ENCODE results near the gene CCDC69. TPM values are rescaled to one million over a fixed set of nuclear protein-coding genes. Genes with fewer than 3 reads are reported as not detected.

CCDC69 gene
- total and polyA plus RNA-seq, 10 of the 15 experiments (the other 5 are each of a cell fraction or from before 2014, with no cell fraction given), result 13.5 to 106 (median 70.1) TPM

GRCh38 chr5:151243564-151243963 lies 19.7 kb upstream of the CCDC69 start:
- ATAC-seq (0 out of 3 replicates have a peak, but pooled peaks have one; percentile 9), FAIRE-seq (no peak), DNase-seq (ENCODE audit: low read depth, low spot score) (no peak)
- no peak overlapping the region for H3K4me3 ChIP-seq
- BruUV-seq (replicated peaks), result no TSS peak
- H3K27ac ChIP-seq (ENCODE audit: control insufficient read depth, insufficient read depth), result no peak overlapping the region
- in situ Hi-C loops (cut with MboI) (no loop called here), intact Hi-C loops (cut with micrococcal nuclease; ENCODE audit: unreplicated experiment) (no loop called here)
- H3K36me3 ChIP-seq (ENCODE audit: control insufficient read depth in 2 of 2, insufficient read depth in 2 of 2, low read length in 1 of 2), result no peaks in the 10 kb centered on the region
- no peak overlapping the region for H3K4me2 ChIP-seq (ENCODE audit: control insufficient read depth, insufficient read depth)
- ChIA-PET POLR2A (interaction anchor here (0.5 to 4.1 kb wide), 2 partner anchors 9 to 19 kb away, joined by 5 to 59 read pairs; partner anchors contain the start of gene GM2A), RAD21 (ENCODE audit: unreplicated experiment) (interaction anchor here (7.0 kb wide), 1 partner anchor 9 kb away, joined by 81 read pairs; the partner anchor contains the start of gene GM2A), CTCF (interaction anchor here (4.1 kb wide), 1 partner anchor 117 kb away, joined by 28 read pairs; no protein-coding TSS in a partner anchor), SMC1A (ENCODE audit: uncharacterized antibody, unreplicated experiment) (interaction anchor here (0.6 to 11.1 kb wide), 2 partner anchors 9 to 24 kb away, joined by 3 to 325 read pairs; partner anchors contain the start of genes CCDC69 and GM2A)
- no peaks in the 10 kb centered on the region; the same call in 1 of the 3 replicates for H3K9me3 ChIP-seq (replicated peaks; ENCODE audit: control insufficient read depth, insufficient read depth, low read length)
- WGBS (ENCODE audit: insufficient coverage, insufficient replicate concordance, low lambda C conversion rate, missing lambda C conversion rate), result 12% methylated on average over 4 of the region's 4 CpGs
- H4K20me1 ChIP-seq (ENCODE audit: control insufficient read depth, insufficient read depth), result no peaks in the 10 kb centered on the region
- no peak overlapping the region for H2AFZ ChIP-seq (ENCODE audit: control insufficient read depth, low read depth, low read length)
- no peaks in the 10 kb centered on the region for H3K79me2 ChIP-seq (ENCODE audit: control insufficient read depth, insufficient read depth, low read length)
- H3K27me3 ChIP-seq (replicated peaks in 1 of 2; ENCODE audit: control insufficient read depth in 2 of 2, insufficient read depth in 2 of 2, low read length in 1 of 2), result no peaks in the 10 kb centered on the region
- TF ChIP-seq KLF5 (IDR thresholded peaks at IDR 0.05; ENCODE audit: partially characterized antibody) (no peak), SMC3 (IDR thresholded peaks at IDR 0.05; ENCODE audit: borderline replicate concordance, low read length) (no peak), YBX1 (IDR thresholded peaks at IDR 0.05) (no peak), FOS (IDR thresholded peaks at IDR 0.05; ENCODE audit: borderline replicate concordance, extremely low read depth, insufficient read length) (no peak), SIX5 (IDR thresholded peaks at IDR 0.05; ENCODE audit: low read depth, low read length, severe bottlenecking) (no peak), NFYB (IDR thresholded peaks at IDR 0.05; ENCODE audit: insufficient read depth, low read depth, low read length) (no peak), MTA3 (IDR thresholded peaks at IDR 0.05; ENCODE audit: borderline replicate concordance, low read length) (no peak), RAD51 (IDR thresholded peaks at IDR 0.05) (no peak), SIN3A (IDR thresholded peaks at IDR 0.05; ENCODE audit: low read depth, low read length) (no peak), IRF5 (IDR thresholded peaks at IDR 0.05; ENCODE audit: borderline replicate concordance) (no peak), BCL11A (IDR thresholded peaks at IDR 0.05; ENCODE audit: low read depth, low read length) (no peak)
- peaks cover 55% of the 10 kb centered on the region for H3K4me1 ChIP-seq (ENCODE audit: control insufficient read depth, insufficient read depth, low read length)
- no peak overlapping the region for H3K9ac ChIP-seq (ENCODE audit: control insufficient read depth, insufficient read depth, low read length)

Data from GM12878 (cell line).